HepG2 (cell line): Measurements from ENCODE around the gene SLC35F1. TPM values are rescaled to one million over a fixed set of nuclear protein-coding genes. Genes with fewer than 3 reads are reported as not detected.

Experiments used
- ATAC-seq: fragments of 200-7000 bp; cut with Tn5 transposase; 3 replicates; pipeline ENCODE4 v1.9.1; 2020; ENCODE audit warnings: mild to moderate bottlenecking, moderate library complexity
- BruUV-seq: library from RNA; stranded (reverse); fragments of 400-500 nt; replicated peaks from 2 replicates; lab custom pipeline; 2021; lab: Mats Ljungman, UMichigan
- CTCF ChIA-PET: fragments of 300-600 bp; formaldehyde crosslinking; extraction: SDS; loops from one replicate; lab custom pipeline; 2021; ENCODE audit warnings: low total read pairs, inconsistent platforms, low intra/inter-chr PET ratio; lab: Yijun Ruan, JAX
- POLR2A ChIA-PET: fragments of 350-600 bp; sonication (Branson Sonifier 250); formaldehyde crosslinking; loops from one replicate; lab custom pipeline; 2020; ENCODE audit warnings: antibody characterized with exemption, inconsistent platforms; lab: Yijun Ruan, JAX
- DNase-seq: peaks from one replicate; pipeline ENCODE4 v3.0.0-alpha.2; 2015; ENCODE audit warnings: low spot score
- FAIRE-seq: peaks from 3 replicates; lab custom pipeline; 2011; peaks lifted over from hg19 to GRCh38; lab: Jason Lieb, UNC
- H2AFZ ChIP-seq: one replicate; pipeline ENCODE4 v1.6.1; 2011; ENCODE audit warnings: low read length, inconsistent platforms
- H3K27ac ChIP-seq: fragments of 300-600 bp; 3 replicates; pipeline ENCODE4 v1.8.0; 2011; ENCODE audit warnings: mixed run types, mild to moderate bottlenecking, mixed read lengths, low read length, inconsistent platforms; ENCODE audit not compliant: insufficient read depth; ENCODE audit errors: extremely low read length
- H3K27me3 ChIP-seq, 2 experiments: fragments of 200-600 bp in 1 of 2; 2 replicates in 1 of 2; 3 replicates in 1 of 2; pipeline versions ENCODE4 v1.6.0 to v1.8.0; 2011; ENCODE audit warnings: low read length in 2 of 2, mild to moderate bottlenecking in 2 of 2, moderate library complexity in 2 of 2, inconsistent platforms in 1 of 2; ENCODE audit not compliant: insufficient read depth in 2 of 2, control insufficient read depth in 1 of 2
- H3K36me3 ChIP-seq, 2 experiments: fragments of 200-600 bp in 1 of 2; replicated peaks in 1 of 2; 2 replicates in 1 of 2; 3 replicates in 1 of 2; pipeline versions ENCODE4 v1.5.1 to v1.8.0; 2011; ENCODE audit warnings: low read length in 2 of 2, inconsistent platforms in 1 of 2; ENCODE audit not compliant: insufficient read depth in 2 of 2, control insufficient read depth in 1 of 2
- H3K4me1 ChIP-seq: 2 replicates; pipeline ENCODE4 v1.5.1; 2012; ENCODE audit warnings: low read length, inconsistent platforms; ENCODE audit not compliant: insufficient read depth
- H3K4me2 ChIP-seq: 2 replicates; pipeline ENCODE4 v1.6.0; 2011; ENCODE audit warnings: low read depth, low read length, inconsistent platforms
- H3K4me3 ChIP-seq, 3 experiments: fragments of 200-600 bp in 1 of 3; sonication (generic), shearing (Covaris generic) in 1 of 3; replicated peaks in 1 of 3; 2 replicates each; pipeline ENCODE4 v1.5.1; 2011 to 2016; ENCODE audit warnings: low read length in 3 of 3, inconsistent platforms in 2 of 3, low read depth in 2 of 3, mild to moderate bottlenecking in 2 of 3, control low read depth in 1 of 3, mixed read lengths in 1 of 3; ENCODE audit not compliant: insufficient read depth in 1 of 3
- H3K79me2 ChIP-seq: one replicate; pipeline ENCODE4 v1.6.1; 2011; ENCODE audit warnings: low read length, inconsistent platforms; ENCODE audit not compliant: insufficient read depth
- H3K9ac ChIP-seq: 2 replicates; pipeline ENCODE4 v1.6.0; 2011; ENCODE audit warnings: mild to moderate bottlenecking, low read depth, low read length, inconsistent platforms; ENCODE audit not compliant: insufficient read depth
- H3K9me3 ChIP-seq: 2 replicates; pipeline ENCODE4 v1.5.1; 2012; ENCODE audit warnings: mild to moderate bottlenecking, low read length
- H4K20me1 ChIP-seq: 2 replicates; pipeline ENCODE4 v1.6.0; 2011; ENCODE audit warnings: inconsistent platforms, mild to moderate bottlenecking, low read length, moderate library complexity; ENCODE audit not compliant: insufficient read depth
- CREM ChIP-seq, 2 experiments: sonication (generic) in 1 of 2; formaldehyde crosslinking in 1 of 2; IDR thresholded peaks; 2 replicates each; pipeline versions ENCODE4 v1.4.0 to v1.6.1; 2016 to 2020; ENCODE audit warnings: antibody characterized with exemption in 1 of 2, mild to moderate bottlenecking in 1 of 2, missing genetic modification reagents in 1 of 2
- EHMT2 ChIP-seq: fragments of 200-600 bp; sonication (generic); IDR thresholded peaks from 2 replicates; pipeline ENCODE4 v1.7.0; 2017; ENCODE audit warnings: antibody characterized with exemption, low read depth, low read length, borderline replicate concordance
- HNF4G ChIP-seq, 2 experiments: sonication (generic) in 1 of 2; formaldehyde crosslinking in 1 of 2; IDR thresholded peaks; 2 replicates each; pipeline versions ENCODE4 v1.4.0 to v1.6.1; 2011 to 2020; ENCODE audit warnings: borderline replicate concordance in 2 of 2, low read depth in 2 of 2, mild to moderate bottlenecking in 2 of 2, low read length in 1 of 2, missing genetic modification reagents in 1 of 2, moderate library complexity in 1 of 2
- HOXA9 ChIP-seq: sonication (generic); formaldehyde crosslinking; IDR thresholded peaks from 2 replicates; pipeline ENCODE4 v1.8.1; 2022; ENCODE audit warnings: missing genetic modification reagents, mild to moderate bottlenecking, moderate library complexity, borderline replicate concordance
- MYNN ChIP-seq: sonication (generic); formaldehyde crosslinking; IDR thresholded peaks from 2 replicates; pipeline ENCODE4 v1.4.0; 2020; ENCODE audit warnings: mild to moderate bottlenecking, low read depth, missing genetic modification reagents
- NCOR1 ChIP-seq: fragments of 200-600 bp; sonication (generic); IDR thresholded peaks from 2 replicates; pipeline ENCODE4 v1.7.0; 2017; ENCODE audit warnings: antibody characterized with exemption, low read length, borderline replicate concordance
- NFYC ChIP-seq: IDR thresholded peaks from 2 replicates; pipeline ENCODE4 v1.6.1; 2016; ENCODE audit warnings: missing genetic modification reagents, missing compliant biosample characterization
- POLR2G ChIP-seq: fragments of 200-400 bp; formaldehyde crosslinking; IDR thresholded peaks from 2 replicates; pipeline ENCODE4 v1.6.1; 2018; ENCODE audit warnings: mild to moderate bottlenecking, low read depth, low read length, moderate library complexity
- ZBTB25 ChIP-seq: IDR thresholded peaks from 2 replicates; pipeline ENCODE4 v1.6.1; 2018; ENCODE audit warnings: missing genetic modification reagents
- ZBTB37 ChIP-seq: sonication (generic); formaldehyde crosslinking; IDR thresholded peaks from 2 replicates; pipeline ENCODE4 v1.4.0; 2020; ENCODE audit warnings: mild to moderate bottlenecking, missing genetic modification reagents
- ZNF10 ChIP-seq: sonication (generic); formaldehyde crosslinking; IDR thresholded peaks from 2 replicates; pipeline ENCODE4 v1.4.0; 2020; ENCODE audit warnings: mild to moderate bottlenecking, low read depth, missing genetic modification reagents, borderline replicate concordance
- ZNF263 ChIP-seq: sonication (generic); formaldehyde crosslinking; IDR thresholded peaks from 2 replicates; pipeline ENCODE4 v1.4.0; 2020; ENCODE audit warnings: missing genetic modification reagents
- ZNF367 ChIP-seq: sonication (generic); formaldehyde crosslinking; IDR thresholded peaks from 2 replicates; pipeline ENCODE4 v1.4.0; 2020; ENCODE audit warnings: missing genetic modification reagents, borderline replicate concordance
- ZNF670 ChIP-seq: sonication (generic); formaldehyde crosslinking; IDR thresholded peaks from 2 replicates; pipeline ENCODE4 v1.8.0; 2022; ENCODE audit warnings: mild to moderate bottlenecking, missing genetic modification reagents, borderline replicate concordance
- ZNF720 ChIP-seq: sonication (generic); formaldehyde crosslinking; IDR thresholded peaks from 2 replicates; pipeline ENCODE4 v1.4.0; 2020; ENCODE audit warnings: missing genetic modification reagents
- ZSCAN20 ChIP-seq: sonication (generic); formaldehyde crosslinking; IDR thresholded peaks from 2 replicates; pipeline ENCODE4 v1.4.0; 2020; ENCODE audit warnings: missing genetic modification reagents, mild to moderate bottlenecking, borderline replicate concordance
- WGBS: methylation state at CpG from one replicate; pipeline ENCODE4 v1.1.6; 2017; ENCODE audit warnings: low lambda C conversion rate; 5-methylcytosine and 5-hydroxymethylcytosine counted together
- in situ Hi-C: cut with HindIII; loops from 2 replicates; pipeline ENCODE4 v1.10.0; 2017; ENCODE audit warnings: low pct_unique_long_range_greater_than_20kb; ENCODE audit not compliant: extremely low pct_ligation_motif_present
- intact Hi-C: fragments of 100-400 bp; cut with micrococcal nuclease; formaldehyde crosslinking; loops from one replicate; pipeline ENCODE4 v1.10.0; 2022; ENCODE audit not compliant: unreplicated experiment
- polyA plus RNA-seq, 8 experiments: library from polyadenylated mRNA; depleted of rRNA in 3 of 8; stranded (reverse) in 7 of 8; unstranded in 1 of 8; fragments of >200 nt; fragmentation: Illumina TruSeq in 4 of 8; extraction: Trizol in 4 of 8; gene quantifications; 2 replicates each; pipeline versions ENCODE4 v1.2.1 to v1.2.3, GENCODE V29; 2011 to 2016; ENCODE audit warnings: low read depth in 4 of 8, missing spikeins in 1 of 8, mixed read lengths in 1 of 8; ENCODE audit not compliant: insufficient read depth in 1 of 8
- total RNA-seq, 5 experiments: library from RNA; depleted of rRNA; stranded (reverse); fragments of >200 nt; fragmentation: Illumina TruSeq; extraction: Trizol; gene quantifications; 2 replicates each; pipeline ENCODE4 v1.2.3, GENCODE V29; 2016; ENCODE audit warnings: low read depth in 1 of 5
- TF ChIP-seq, protein P1 (sequence below): IDR thresholded peaks from 2 replicates; pipeline ENCODE4 v1.6.1; 2016; ENCODE audit warnings: missing genetic modification reagents, missing compliant biosample characterization
- TF ChIP-seq, protein P2 (sequence below), 2 experiments: sonication (generic) in 1 of 2; formaldehyde crosslinking in 1 of 2; IDR thresholded peaks; 2 replicates each; pipeline versions ENCODE4 v1.5.1 to v1.6.1; 2011 to 2020; ENCODE audit warnings: borderline replicate concordance in 1 of 2, low read depth in 1 of 2, low read length in 1 of 2, mild to moderate bottlenecking in 1 of 2, missing genetic modification reagents in 1 of 2, moderate library complexity in 1 of 2

The SLC35F1 gene
- total and polyA plus RNA-seq, 2 of the 13 experiments (the other 11 are each of a cell fraction or from before 2014, with no cell fraction given): 0.01 TPM; not detected in 1

DNA sequence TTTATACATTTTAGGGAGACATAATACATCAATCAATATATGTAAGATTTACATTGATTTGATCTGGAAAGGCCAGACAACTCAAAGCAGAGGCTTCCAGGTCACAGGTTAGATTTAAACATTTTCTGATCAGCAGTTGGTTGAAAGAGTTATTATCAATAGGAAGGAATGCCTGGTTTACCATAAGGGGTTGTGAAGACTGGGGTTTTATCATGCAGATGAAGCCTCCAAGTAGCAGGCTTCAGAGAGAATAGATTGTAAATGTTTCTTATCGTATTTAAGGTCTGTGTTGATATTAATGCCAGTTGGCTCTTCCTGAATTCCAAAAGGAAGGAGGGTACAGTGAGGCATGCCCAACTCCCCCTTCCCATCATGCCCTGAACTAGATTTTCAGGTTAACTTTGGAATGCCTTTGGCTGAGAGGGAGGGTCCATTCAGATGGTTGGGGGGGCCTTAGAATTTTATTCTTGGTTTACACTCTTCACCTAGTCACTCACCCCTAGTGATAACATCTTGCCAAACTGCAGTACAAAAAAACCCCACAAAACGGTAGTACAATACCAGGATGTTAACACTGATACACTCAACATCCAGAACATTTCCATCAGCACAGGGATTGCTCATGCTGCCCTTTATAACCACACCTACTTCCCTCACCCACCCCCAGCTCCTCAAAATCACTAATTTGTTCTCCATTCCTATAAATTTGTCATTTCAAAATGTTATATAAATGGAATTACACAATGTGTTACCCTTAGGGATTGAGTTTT is 381.5 kb downstream of the SLC35F1 start:
- Histone ChIP-seq H3K9ac (no peak overlapping the region), H4K20me1 (no peaks in the 10 kb centered on the region), H2AFZ (no peak overlapping the region), H3K36me3 (no peaks in the 10 kb centered on the region), H3K4me1 (no peaks in the 10 kb centered on the region), H3K27ac (no peak overlapping the region), H3K4me3 (no peak overlapping the region), H3K4me2 (no peak overlapping the region), H3K9me3 (no peaks in the 10 kb centered on the region), H3K79me2 (no peaks in the 10 kb centered on the region), H3K27me3 (no peaks in the 10 kb centered on the region)
- ATAC-seq (no peak), DNase-seq (no peak), FAIRE-seq (no peak)
- in situ Hi-C loops: no loop called here
- 0% methylated on average over 2 of the region's 2 CpGs for WGBS
- ChIA-PET CTCF (no interaction called here), POLR2A (no interaction called here)
- intact Hi-C loops: no loop called here
- BruUV-seq: no TSS peak
- TF ChIP-seq ZNF720 (CRISPR knock-in tag) (no peak), MYNN (CRISPR knock-in tag) (no peak), NFYC (CRISPR knock-in tag) (no peak), ZNF263 (CRISPR knock-in tag) (no peak), EHMT2 (no peak), ZBTB25 (CRISPR knock-in tag) (no peak), NCOR1 (no peak), ZSCAN20 (CRISPR knock-in tag) (no peak), ZNF367 (CRISPR knock-in tag) (no peak), ZNF10 (CRISPR knock-in tag) (no peak), HOXA9 (no peak), POLR2G (no peak), ZBTB37 (CRISPR knock-in tag) (no peak), ZNF670 (CRISPR knock-in tag) (no peak), CREM (IDR thresholded peaks at IDR 0.05) (no peak), CREM (CRISPR knock-in tag; IDR thresholded peaks at IDR 0.05) (no peak), HNF4G (IDR thresholded peaks at IDR 0.05; ENCODE audit: borderline replicate concordance, low read depth, low read length) (no peak), HNF4G (CRISPR knock-in tag; IDR thresholded peaks at IDR 0.05; ENCODE audit: borderline replicate concordance, low read depth) (no peak)
- TF ChIP-seq, protein P1, sequence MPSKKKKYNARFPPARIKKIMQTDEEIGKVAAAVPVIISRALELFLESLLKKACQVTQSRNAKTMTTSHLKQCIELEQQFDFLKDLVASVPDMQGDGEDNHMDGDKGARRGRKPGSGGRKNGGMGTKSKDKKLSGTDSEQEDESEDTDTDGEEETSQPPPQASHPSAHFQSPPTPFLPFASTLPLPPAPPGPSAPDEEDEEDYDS (CRISPR knock-in tag): no peak
- TF ChIP-seq, protein P2, sequence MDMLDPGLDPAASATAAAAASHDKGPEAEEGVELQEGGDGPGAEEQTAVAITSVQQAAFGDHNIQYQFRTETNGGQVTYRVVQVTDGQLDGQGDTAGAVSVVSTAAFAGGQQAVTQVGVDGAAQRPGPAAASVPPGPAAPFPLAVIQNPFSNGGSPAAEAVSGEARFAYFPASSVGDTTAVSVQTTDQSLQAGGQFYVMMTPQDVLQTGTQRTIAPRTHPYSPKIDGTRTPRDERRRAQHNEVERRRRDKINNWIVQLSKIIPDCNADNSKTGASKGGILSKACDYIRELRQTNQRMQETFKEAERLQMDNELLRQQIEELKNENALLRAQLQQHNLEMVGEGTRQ (IDR thresholded peaks at IDR 0.05; ENCODE audit: low read depth, low read length): no peak
- TF ChIP-seq, protein P2 (CRISPR knock-in tag; IDR thresholded peaks at IDR 0.05; ENCODE audit: borderline replicate concordance): no peak
